HG03064 (cell line): ENCODE data around the gene ZMIZ1.
A peak's percentile ranks its signal among the peaks of the same experiment; 100 is the strongest.

Experiments
- ATAC-seq: cut with Tn5 transposase; IDR thresholded peaks from one replicate; pipeline ENCODE4 v1.9.1; 2021; ENCODE audit warnings: low read depth; ENCODE audit not compliant: unreplicated experiment

The ZMIZ1 gene

DNA sequence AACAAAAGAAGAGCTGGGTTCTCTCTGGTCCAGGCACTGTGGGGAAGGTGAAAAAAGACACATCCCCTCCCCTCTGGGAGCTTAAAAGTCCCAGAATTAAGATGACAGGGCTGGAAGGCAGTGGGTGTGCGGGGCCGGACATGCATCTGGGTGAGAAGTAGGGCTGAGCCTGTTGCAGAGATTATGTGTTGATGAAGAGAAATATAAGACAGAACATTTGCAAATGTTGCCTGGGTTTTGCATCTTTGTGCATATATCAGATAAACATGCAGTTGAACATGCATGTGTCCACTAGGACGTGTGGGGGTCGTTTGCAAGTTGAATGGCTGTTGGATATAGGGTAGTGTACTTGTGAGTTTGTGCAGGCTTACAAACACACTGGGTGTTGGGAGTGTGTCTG, 184.2 kb downstream of the ZMIZ1 start:
- ATAC-seq, result no peak

- no peak for ATAC-seq
These were observed 184.9 kb downstream of the ZMIZ1 start for GRCh38 chr10:79253704-79254103.

- ATAC-seq, result no peak
These were observed 185.7 kb downstream of the ZMIZ1 start for GRCh38 chr10:79254333-79255006.

- ATAC-seq, result no peak
These were observed 186.3 kb downstream of the ZMIZ1 start for GRCh38 chr10:79255007-79255507.

DNA sequence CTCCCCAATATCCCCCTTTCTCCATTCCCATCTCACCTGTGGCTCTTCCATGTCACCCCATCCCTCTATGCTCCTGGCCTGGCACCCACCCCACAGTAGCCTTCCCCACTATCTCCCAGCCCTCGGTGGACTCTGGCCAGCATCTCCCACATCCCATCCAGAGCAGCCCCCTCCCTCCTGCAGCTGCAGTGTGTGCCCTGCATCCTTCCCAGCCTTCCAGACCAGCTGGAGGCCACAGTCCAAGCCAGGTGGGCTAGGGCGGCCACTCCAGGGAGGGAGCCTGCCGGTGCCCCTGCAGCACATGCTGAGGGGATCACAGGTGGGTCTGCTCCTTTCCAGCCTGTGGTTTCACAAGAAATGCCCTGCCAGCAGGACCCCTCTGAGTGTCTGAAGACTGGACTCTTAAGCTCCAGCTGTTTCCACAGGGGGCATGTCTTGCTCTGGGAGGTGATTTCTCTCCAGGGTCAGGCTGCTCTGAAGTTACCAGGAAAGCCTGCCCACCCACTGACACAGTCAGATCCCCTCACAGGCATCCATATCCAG, 187.6 kb downstream of the ZMIZ1 start:
- ATAC-seq, result no peak

DNA sequence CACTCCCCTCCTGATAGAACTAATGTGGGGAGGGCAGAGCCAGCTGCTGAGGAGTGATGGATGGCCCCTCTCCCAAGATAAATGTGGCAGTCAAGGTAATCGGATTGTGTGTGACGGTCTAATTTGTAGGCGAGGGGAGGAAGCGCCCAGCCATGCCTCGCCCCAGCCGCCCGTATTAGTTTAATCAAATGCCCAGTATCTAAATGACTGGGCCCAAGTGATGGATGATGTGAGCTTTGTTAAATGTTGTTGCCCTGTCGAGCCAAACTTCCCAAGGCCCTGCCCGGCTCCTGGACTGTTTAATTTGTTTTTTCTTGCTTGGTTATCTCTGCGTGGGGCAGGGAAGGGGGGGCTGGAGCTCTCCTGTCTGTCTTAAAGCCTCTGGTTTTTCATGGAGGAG, 190.1 kb downstream of the ZMIZ1 start:
- no peak for ATAC-seq

DNA sequence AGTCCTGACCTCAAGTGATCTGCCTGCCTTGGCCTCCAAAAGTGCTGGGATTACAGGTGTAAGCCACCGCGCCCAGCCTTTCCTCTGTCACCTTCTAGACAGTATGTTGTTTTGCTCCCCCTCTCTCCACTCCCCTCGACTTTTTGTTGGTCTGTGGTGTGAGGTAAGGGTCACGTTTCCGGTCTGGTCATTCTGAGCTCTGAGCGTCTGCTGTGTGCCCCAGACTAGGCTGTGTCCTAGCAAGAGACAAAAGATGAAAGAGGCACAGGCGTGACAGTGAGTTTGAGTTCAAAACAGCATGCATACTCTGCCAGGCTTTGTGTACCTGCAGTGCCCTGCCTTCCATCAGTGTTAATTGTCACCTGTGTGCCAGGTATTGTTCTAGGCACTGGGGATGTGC, 191.1 kb downstream of the ZMIZ1 start:
- no peak for ATAC-seq

DNA sequence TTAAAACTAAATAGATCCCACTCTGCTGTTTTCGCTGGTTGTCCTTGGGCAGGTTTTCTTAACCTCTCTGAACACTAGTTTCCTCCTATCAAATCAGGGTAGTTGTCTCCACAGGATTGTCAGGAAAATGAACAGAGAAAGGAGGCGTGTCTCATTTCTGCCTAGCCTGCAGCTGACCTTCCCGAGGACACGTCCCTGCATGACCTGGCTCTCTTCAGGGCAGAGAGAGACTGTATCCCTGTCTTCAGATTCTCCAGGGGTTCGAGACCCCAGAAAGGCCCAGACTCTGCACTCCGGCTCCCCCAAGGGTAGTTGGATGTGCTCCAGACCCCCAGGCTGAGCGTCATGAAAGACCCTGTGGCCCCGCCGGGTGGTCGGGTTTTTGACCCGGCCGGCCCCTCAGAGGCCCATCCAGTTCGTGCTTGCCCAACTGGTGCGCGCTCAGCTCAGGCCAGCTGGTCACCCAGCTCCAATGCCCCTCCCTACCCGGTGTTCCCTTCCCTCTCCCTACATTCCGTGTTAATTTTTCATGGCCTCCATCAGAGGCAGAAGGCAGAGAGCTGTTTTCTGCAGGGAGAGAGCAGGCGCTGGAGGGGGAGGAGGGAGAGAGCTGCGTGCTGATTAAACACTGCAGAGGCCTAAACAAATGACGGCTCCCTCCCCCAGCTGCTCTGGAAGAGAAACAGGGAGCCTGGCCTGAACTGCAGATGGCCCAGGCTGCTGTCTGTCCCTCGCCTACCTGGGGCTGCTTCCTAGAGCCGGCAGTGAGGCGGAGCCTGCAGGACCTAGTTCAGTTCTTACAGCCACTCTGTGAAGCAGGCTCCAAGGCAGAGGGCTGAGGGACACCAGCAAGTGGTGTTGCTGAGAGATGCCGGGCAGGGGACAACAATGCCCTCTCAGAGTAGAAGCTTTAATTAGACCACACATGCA, 192.3 kb downstream of the ZMIZ1 start:
- no peak for ATAC-seq

DNA sequence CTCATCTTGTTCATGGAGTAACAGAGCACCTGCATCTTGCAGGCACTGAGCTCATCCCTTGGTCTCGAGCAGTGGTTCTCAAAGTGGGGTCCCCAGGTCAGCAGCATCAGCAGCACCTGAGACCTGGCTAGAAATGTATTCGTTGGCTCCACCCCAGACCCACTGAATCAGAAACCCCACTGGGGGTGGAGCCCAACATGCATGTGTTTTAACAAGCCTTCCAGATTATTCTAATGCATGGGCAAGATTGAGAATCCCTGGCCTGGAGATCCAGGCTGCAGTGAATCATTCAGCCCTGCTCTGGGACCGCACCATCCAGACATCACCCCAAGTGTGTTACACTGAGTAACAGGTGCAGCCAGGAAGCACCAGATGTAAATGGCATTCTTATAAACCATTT, 193.4 kb downstream of the ZMIZ1 start:
- no peak for ATAC-seq

GRCh38 chr10:79262959-79263746, 194.4 kb downstream of the ZMIZ1 start:
- no peak for ATAC-seq

DNA sequence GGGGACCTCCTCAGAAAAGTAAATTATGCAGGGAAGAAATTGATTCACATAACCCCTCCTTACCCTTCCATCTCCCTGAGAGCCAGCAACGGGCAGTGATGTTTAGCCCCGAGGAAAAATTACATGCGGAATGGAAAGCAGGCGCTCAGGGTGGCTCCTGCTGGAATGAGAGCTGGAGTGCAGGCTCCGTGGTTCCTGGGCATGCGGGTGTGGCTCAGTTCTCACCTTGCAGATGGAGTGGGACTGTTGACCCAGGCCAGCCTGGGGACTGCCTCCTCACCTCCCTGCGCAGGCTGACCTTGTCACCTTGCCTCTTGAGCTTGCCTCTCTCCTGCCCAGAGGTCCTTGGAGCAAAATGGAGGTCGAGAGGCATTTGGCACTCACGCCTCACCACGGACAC, 195.2 kb downstream of the ZMIZ1 start:
- ATAC-seq, result no peak

DNA sequence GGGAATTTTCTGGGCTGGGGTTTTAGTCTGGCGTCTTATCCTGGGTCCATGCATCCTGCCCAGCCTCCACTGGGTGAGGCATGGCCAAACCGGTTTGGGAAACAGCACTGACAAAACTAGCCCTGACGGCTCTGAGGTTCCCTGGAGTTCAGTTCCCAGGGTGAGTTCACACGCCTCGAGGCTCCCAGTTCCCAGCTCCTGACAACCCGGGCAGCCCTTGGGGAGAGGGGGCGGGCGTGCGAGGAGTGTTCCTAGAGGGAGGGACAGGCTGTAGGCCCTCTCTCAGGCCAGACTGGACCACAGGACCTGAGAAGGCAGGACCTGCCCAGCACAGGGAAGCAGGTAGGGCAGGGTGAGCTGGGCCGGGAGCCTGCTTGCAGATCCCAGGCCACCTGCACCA, 196.2 kb downstream of the ZMIZ1 start:
- no peak for ATAC-seq

GRCh38 chr10:79266084-79266483, 197.3 kb downstream of the ZMIZ1 start:
- peak; percentile 33 for ATAC-seq

GRCh38 chr10:79266543-79267312, 198.0 kb downstream of the ZMIZ1 start:
- ATAC-seq, result peak; percentile 81

- no peak for ATAC-seq
These were observed 198.7 kb downstream of the ZMIZ1 start for GRCh38 chr10:79267499-79267898.

DNA sequence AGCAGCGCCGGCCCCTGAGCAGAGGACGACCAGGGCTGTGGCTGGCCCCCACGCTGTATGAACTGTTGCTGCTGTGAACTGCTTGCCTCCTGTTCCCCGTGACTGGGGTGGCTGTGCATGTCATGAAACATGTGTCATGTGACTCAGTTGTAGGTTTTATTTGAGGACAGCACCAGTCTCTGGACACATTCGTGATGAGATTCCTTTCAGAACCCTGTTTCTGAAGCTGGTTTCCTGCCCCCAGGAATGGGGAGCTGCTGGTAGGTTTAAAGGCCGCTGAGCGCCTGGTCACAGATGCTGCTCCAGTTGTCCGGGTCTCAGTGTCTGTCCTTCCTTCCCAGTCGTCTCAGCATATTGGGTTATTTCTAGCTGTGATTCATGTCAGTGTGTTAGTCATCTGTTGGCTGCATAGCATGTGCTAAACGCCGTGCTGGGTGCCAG, 199.4 kb downstream of the ZMIZ1 start:
- no peak for ATAC-seq

DNA sequence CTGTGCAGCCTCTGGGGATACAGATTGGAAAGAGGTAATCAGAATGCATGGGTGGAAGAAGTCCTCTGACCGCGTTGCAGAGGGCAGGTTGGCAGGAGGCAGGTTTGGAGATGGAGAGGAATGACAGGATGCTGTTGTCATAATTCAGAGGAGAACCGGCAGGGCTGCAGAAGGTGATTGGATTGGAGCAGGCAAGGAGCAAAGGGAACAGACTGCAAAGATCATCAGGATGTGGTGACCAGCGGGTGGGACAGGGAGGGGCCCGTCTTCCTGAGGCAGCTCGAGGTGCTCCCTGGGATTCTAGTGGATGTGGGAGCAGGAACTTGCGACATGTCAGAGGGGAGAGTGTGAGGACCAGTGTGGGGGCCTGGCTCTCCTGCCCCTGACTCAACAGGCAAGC, 200.0 kb downstream of the ZMIZ1 start:
- ATAC-seq, result no peak

GRCh38 chr10:79269443-79269842, 200.7 kb downstream of the ZMIZ1 start:
- no peak for ATAC-seq

GRCh38 chr10:79269969-79270368, 201.2 kb downstream of the ZMIZ1 start:
- ATAC-seq, result no peak
